VCaP (cell line): ENCODE data around the gene PRDM10.

Experiments used
- H3K27ac ChIP-seq: fragments of 450-650 bp; 2 replicates; pipeline ENCODE4 v1.5.1; 2017
- CTCF ChIP-seq: fragments of 450-650 bp; conservative IDR thresholded peaks from 2 replicates; pipeline ENCODE4 v1.5.1; 2017; ENCODE audit warnings: mild to moderate bottlenecking, moderate library complexity

PRDM10 gene

GRCh38 chr11:129950101-129951091 is 52.2 kb downstream of the PRDM10 start:
- H3K27ac ChIP-seq, result peak overlapping the region; percentile 55
- TF ChIP-seq CTCF, result no peak

DNA sequence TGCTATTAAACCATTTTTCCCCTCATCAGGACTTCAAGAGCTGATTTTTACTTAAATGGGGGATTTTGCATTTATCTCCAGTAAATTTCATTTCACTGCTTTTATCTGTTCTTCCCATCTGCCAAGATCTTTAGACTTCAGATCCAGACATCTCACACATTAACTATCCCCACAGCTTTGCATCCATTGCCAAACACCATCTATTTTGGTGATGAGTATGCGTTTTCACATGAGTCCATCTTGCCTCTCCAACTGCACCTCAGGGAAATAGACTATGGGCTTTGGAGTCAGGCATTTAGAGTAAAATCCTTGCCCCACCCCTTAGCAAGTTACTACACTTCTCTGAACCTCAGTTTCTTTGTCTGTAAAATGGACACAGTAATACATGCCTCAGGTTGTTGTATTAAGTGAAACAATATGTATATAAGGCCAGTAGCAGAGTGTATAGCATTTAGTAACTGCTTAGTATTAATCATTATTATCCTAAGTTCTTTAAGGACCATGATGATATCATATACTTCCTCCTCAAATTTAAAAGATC is 53.6 kb downstream of the PRDM10 start:
- TF ChIP-seq CTCF, result no peak
- H3K27ac ChIP-seq, result peak overlapping the region; percentile 55; the same call in 1 of the 2 replicates

DNA sequence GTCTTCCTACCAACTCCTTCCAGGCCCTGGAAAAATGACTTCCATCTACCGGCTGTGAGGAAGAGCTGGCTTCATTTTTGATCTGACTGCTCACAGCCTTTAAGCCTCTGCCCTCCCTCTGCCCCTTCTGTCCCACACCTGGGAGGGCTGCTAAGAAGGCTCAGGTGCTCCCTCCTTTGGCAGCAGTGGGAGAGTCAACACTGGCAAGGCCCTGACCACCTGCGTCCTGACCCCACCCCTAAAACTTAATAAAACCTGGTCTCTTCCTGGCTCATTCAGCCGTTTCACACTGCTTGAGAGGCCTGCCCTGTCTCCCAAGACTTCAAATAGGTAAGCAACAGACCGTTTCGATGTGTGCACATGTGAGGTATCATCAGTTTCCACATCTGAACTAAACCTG is 55.2 kb downstream of the PRDM10 start:
- no peak for TF ChIP-seq CTCF
- H3K27ac ChIP-seq, result no peak overlapping the region

DNA sequence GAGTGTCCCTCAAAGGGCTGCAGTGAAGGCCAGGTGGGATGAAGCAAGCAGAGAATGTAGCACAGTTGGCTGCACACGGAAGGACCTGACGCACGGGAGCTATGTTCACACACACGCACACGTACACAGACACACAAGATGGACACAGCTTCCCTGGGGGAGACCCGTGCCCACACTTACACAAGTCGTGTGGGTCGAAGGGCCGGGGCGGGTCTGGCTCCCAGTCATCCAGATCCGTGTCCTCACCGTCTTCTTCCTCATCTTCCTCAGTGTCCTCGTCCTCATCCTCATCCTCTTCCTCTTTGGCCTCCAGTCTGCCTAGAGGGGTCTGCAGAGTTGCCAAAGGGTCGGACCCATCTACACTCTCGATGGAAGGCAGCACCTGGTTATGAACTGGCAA is 55.7 kb downstream of the PRDM10 start:
- no peak overlapping the region for H3K27ac ChIP-seq
- TF ChIP-seq CTCF, result no peak

DNA sequence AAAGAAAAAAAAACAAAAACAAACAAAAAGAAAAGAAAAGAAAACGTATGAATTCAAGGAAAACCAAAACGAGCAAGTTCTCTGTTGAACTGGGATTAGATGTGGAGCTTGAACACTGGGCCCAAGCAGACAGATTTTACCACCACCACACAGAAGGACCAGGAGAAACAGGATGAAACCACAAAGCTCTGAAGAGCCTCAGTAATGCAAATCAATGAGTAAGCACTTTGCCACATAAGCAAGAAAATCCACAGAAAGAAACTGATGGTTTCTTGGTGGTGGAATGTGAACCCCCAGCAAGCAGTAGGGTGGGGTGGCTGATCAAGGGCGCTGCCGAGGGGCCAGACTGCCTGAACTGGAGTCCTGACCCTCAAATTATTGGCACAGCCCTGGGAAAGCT is 56.4 kb downstream of the PRDM10 start:
- H3K27ac ChIP-seq, result no peak overlapping the region
- no peak for TF ChIP-seq CTCF

DNA sequence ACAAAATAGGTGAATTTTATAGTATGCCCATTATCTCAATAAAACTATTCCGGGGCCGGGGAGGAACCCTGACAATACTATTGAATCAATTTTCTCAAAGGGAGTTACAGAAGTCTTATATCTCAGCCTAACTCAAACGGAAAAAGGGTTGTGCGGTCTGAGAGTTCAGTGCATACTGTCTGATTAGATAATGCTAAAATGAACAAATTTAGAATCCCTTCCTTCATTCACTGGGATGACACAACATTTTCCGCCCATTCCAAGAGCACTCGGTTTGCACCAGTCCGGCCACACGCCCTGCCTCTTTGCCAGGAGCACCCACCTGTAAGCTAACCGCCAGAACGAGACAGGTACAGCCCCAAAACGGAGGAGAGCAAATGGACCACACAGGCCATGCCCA is 57.3 kb downstream of the PRDM10 start:
- H3K27ac ChIP-seq, result no peak overlapping the region
- TF ChIP-seq CTCF, result no peak

DNA sequence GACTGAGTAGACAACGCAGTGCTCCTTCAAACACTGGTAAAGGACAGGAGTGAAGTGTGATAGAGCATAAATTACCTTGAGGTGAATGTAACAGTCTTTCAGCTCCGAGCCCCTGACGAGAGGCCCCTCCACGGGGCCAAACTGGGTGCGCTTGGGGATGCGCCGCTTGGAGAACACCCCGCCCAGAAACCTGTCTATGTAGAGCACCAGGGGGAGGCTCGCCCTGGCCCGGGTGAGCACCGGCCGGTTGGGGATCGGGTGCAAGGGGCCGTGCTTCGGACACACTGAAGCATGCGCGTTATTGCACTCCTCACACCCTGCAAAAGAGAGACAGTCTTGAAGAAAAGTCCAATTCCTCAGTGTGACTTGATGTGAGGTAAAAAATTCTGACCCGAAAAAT is 57.9 kb downstream of the PRDM10 start:
- no peak overlapping the region for H3K27ac ChIP-seq
- no peak for TF ChIP-seq CTCF
